Mesendoderm (in vitro differentiated cells): ENCODE measurements around the gene FSTL4.

ENCODE experiments used
- DNase-seq: peaks from one replicate; pipeline ENCODE4 v3.0.0; 2013
- H2AK5ac ChIP-seq: 2 replicates; pipeline ENCODE4 v1.6.1; 2013; ENCODE audit warnings: low read length, inconsistent platforms
- H2BK120ac ChIP-seq: 2 replicates; pipeline ENCODE4 v1.6.1; 2013; ENCODE audit warnings: low read depth, mild to moderate bottlenecking, low read length, moderate library complexity, mixed read lengths
- H2BK15ac ChIP-seq: replicated peaks from 2 replicates; pipeline ENCODE4 v1.6.1; 2013; ENCODE audit warnings: low read depth, mild to moderate bottlenecking, moderate library complexity
- H2BK5ac ChIP-seq: 2 replicates; pipeline ENCODE4 v1.6.1; 2013; ENCODE audit warnings: low read length, inconsistent platforms
- H3K18ac ChIP-seq: 2 replicates; pipeline ENCODE4 v1.6.1; 2013; ENCODE audit warnings: mild to moderate bottlenecking, low read length, mixed read lengths
- H3K23ac ChIP-seq: one replicate; pipeline ENCODE4 v1.6.1; 2013; ENCODE audit warnings: low read length
- H3K27ac ChIP-seq: 2 replicates; pipeline ENCODE4 v1.5.1; 2013; ENCODE audit warnings: low read depth, mild to moderate bottlenecking, inconsistent platforms, low read length, moderate library complexity
- H3K27me3 ChIP-seq: 2 replicates; pipeline ENCODE4 v1.6.1; 2013; ENCODE audit warnings: low read length, control low read depth, mild to moderate bottlenecking, inconsistent platforms; ENCODE audit not compliant: insufficient read depth, poor library complexity
- H3K36me3 ChIP-seq: 2 replicates; pipeline ENCODE4 v1.6.1; 2013; ENCODE audit warnings: low read length, inconsistent platforms; ENCODE audit not compliant: control insufficient read depth, insufficient read depth
- H3K4ac ChIP-seq: one replicate; pipeline ENCODE4 v1.6.1; 2013; ENCODE audit warnings: low read depth, mild to moderate bottlenecking, low read length, moderate library complexity
- H3K4me1 ChIP-seq: 2 replicates; pipeline ENCODE4 v1.6.1; 2013; ENCODE audit warnings: low read depth, low read length, inconsistent platforms; ENCODE audit not compliant: control insufficient read depth
- H3K4me2 ChIP-seq: 2 replicates; pipeline ENCODE4 v1.6.1; 2013; ENCODE audit warnings: low read length
- H3K4me3 ChIP-seq: 2 replicates; pipeline ENCODE4 v1.5.1; 2013; ENCODE audit warnings: mild to moderate bottlenecking, low read length
- H3K56ac ChIP-seq: one replicate; pipeline ENCODE4 v1.6.1; 2013; ENCODE audit warnings: low read length
- H3K79me1 ChIP-seq: 2 replicates; pipeline ENCODE4 v1.6.1; 2013; ENCODE audit warnings: low read length, inconsistent platforms
- H3K79me2 ChIP-seq: 2 replicates; pipeline ENCODE4 v1.6.1; 2013; ENCODE audit warnings: mild to moderate bottlenecking, low read length; ENCODE audit not compliant: control insufficient read depth, insufficient read depth
- H3K9ac ChIP-seq: 2 replicates; pipeline ENCODE4 v1.6.1; 2013; ENCODE audit warnings: low read length, inconsistent platforms
- H4K5ac ChIP-seq: one replicate; pipeline ENCODE4 v1.6.1; 2013; ENCODE audit warnings: low read length
- H4K8ac ChIP-seq: one replicate; pipeline ENCODE4 v1.6.1; 2013; ENCODE audit warnings: low read depth, mild to moderate bottlenecking, control low read depth, low read length, moderate library complexity
- WGBS: extraction: QIAGEN DNeasy Blood & Tissue Kit; methylation state at CpG from one replicate; pipeline ENCODE4 v1.1.7; 2013; ENCODE audit warnings: low lambda C conversion rate, missing lambda C conversion rate; ENCODE audit not compliant: insufficient coverage; ENCODE audit errors: extremely low coverage; 5-methylcytosine and 5-hydroxymethylcytosine counted together

FSTL4 gene

GRCh38 chr5:133410335-133410828, 202.0 kb downstream of the FSTL4 start:
- Histone ChIP-seq H3K79me1 (no peaks in the 10 kb centered on the region), H3K36me3 (no peaks in the 10 kb centered on the region), H3K27ac (no peak overlapping the region), H3K79me2 (no peaks in the 10 kb centered on the region), H3K18ac (no peak overlapping the region), H3K4me1 (peaks cover 4% of the 10 kb centered on the region), H3K9ac (no peak overlapping the region), H4K8ac (no peak overlapping the region), H3K4ac (no peak overlapping the region), H2BK5ac (no peak overlapping the region), H3K4me2 (no peak overlapping the region), H3K23ac (no peak overlapping the region), H4K5ac (no peak overlapping the region), H2AK5ac (no peak overlapping the region), H2BK15ac (no peak overlapping the region), H2BK120ac (no peak overlapping the region), H3K27me3 (no peaks in the 10 kb centered on the region), H3K4me3 (no peak overlapping the region), H3K56ac (no peak overlapping the region)
- no CpG with 5 or more reads among the region's 12 CpGs for WGBS
- no peak for DNase-seq

- no peak overlapping the region for H3K4me2 ChIP-seq
- no peak overlapping the region for H3K4ac ChIP-seq
- no peak overlapping the region for H4K5ac ChIP-seq
- no peak overlapping the region for H2BK5ac ChIP-seq
- H3K18ac ChIP-seq = no peak overlapping the region
- no peaks in the 10 kb centered on the region for H3K79me1 ChIP-seq
- WGBS = no CpG with 5 or more reads among the region's 6 CpGs
- no peak overlapping the region for H4K8ac ChIP-seq
- H3K79me2 ChIP-seq = no peaks in the 10 kb centered on the region
- no peak overlapping the region for H3K27ac ChIP-seq
- H2BK120ac ChIP-seq = no peak overlapping the region
- no peak overlapping the region for H2AK5ac ChIP-seq
- DNase-seq = no peak
- no peak overlapping the region for H2BK15ac ChIP-seq
- H3K36me3 ChIP-seq = no peaks in the 10 kb centered on the region
- H3K4me3 ChIP-seq = no peak overlapping the region
- H3K4me1 ChIP-seq = peaks cover 4% of the 10 kb centered on the region
- H3K27me3 ChIP-seq = no peaks in the 10 kb centered on the region
- H3K23ac ChIP-seq = no peak overlapping the region
- H3K56ac ChIP-seq = no peak overlapping the region
- no peak overlapping the region for H3K9ac ChIP-seq
Observed at GRCh38 chr5:133409210-133409674, 203.1 kb downstream of the FSTL4 start.

- Histone ChIP-seq H2BK120ac (no peak overlapping the region), H2AK5ac (no peak overlapping the region), H3K4ac (no peak overlapping the region), H3K36me3 (no peaks in the 10 kb centered on the region), H3K4me1 (peaks cover 4% of the 10 kb centered on the region), H2BK5ac (no peak overlapping the region), H3K9ac (no peak overlapping the region), H3K4me2 (no peak overlapping the region), H3K56ac (no peak overlapping the region), H3K27ac (no peak overlapping the region), H3K4me3 (no peak overlapping the region), H3K18ac (no peak overlapping the region), H3K27me3 (no peaks in the 10 kb centered on the region), H3K23ac (no peak overlapping the region), H4K5ac (no peak overlapping the region), H4K8ac (no peak overlapping the region), H2BK15ac (no peak overlapping the region), H3K79me1 (no peaks in the 10 kb centered on the region), H3K79me2 (no peaks in the 10 kb centered on the region)
- no CpG with 5 or more reads among the region's 8 CpGs for WGBS
- DNase-seq = no peak
Observed at GRCh38 chr5:133408322-133408721, 204.0 kb downstream of the FSTL4 start.

- Histone ChIP-seq H3K27ac (no peak overlapping the region), H3K9ac (no peak overlapping the region), H4K5ac (no peak overlapping the region), H3K36me3 (no peaks in the 10 kb centered on the region), H3K79me2 (no peaks in the 10 kb centered on the region), H3K79me1 (no peaks in the 10 kb centered on the region), H3K27me3 (no peaks in the 10 kb centered on the region), H3K4me1 (peaks cover 4% of the 10 kb centered on the region), H2BK120ac (no peak overlapping the region), H3K56ac (no peak overlapping the region), H3K18ac (no peak overlapping the region), H2BK15ac (no peak overlapping the region), H4K8ac (no peak overlapping the region), H2BK5ac (no peak overlapping the region), H3K4me3 (no peak overlapping the region), H3K4me2 (no peak overlapping the region), H3K23ac (no peak overlapping the region), H2AK5ac (no peak overlapping the region), H3K4ac (no peak overlapping the region)
- no peak for DNase-seq
- WGBS = no CpG with 5 or more reads among the region's 1 CpG
Observed at GRCh38 chr5:133406977-133407632, 205.2 kb downstream of the FSTL4 start.

- H3K36me3 ChIP-seq = no peaks in the 10 kb centered on the region
- H2BK120ac ChIP-seq = no peak overlapping the region
- H2BK15ac ChIP-seq = no peak overlapping the region
- no peak overlapping the region for H3K18ac ChIP-seq
- no peaks in the 10 kb centered on the region for H3K79me1 ChIP-seq
- H4K5ac ChIP-seq = no peak overlapping the region
- no peak overlapping the region for H3K4ac ChIP-seq
- no peaks in the 10 kb centered on the region for H3K79me2 ChIP-seq
- H2BK5ac ChIP-seq = no peak overlapping the region
- H3K4me1 ChIP-seq = peaks cover 4% of the 10 kb centered on the region
- no peak overlapping the region for H3K27ac ChIP-seq
- no peak overlapping the region for H3K23ac ChIP-seq
- no peak overlapping the region for H3K56ac ChIP-seq
- no peak for DNase-seq
- H3K4me3 ChIP-seq = no peak overlapping the region
- H2AK5ac ChIP-seq = no peak overlapping the region
- H3K27me3 ChIP-seq = no peaks in the 10 kb centered on the region
- WGBS = no CpG with 5 or more reads among the region's 4 CpGs
- H4K8ac ChIP-seq = no peak overlapping the region
- H3K9ac ChIP-seq = no peak overlapping the region
- H3K4me2 ChIP-seq = no peak overlapping the region
Observed at GRCh38 chr5:133406208-133406976, 205.9 kb downstream of the FSTL4 start.
